Osteocyte (in vitro differentiated cells): ENCODE measurements around the gene FBRSL1. TPM values are rescaled to one million over a fixed set of nuclear protein-coding genes. Genes with fewer than 3 reads are reported as not detected.

Experiments
- DNase-seq: peaks from one replicate; pipeline ENCODE4 v3.0.0; 2021; ENCODE audit warnings: mixed read lengths; ENCODE audit not compliant: unreplicated experiment; ENCODE audit errors: extremely low spot score
- H3K27ac Mint-ChIP-seq: one replicate; pipeline ENCODE4 v1.8.0; 2021; ENCODE audit warnings: mild to moderate bottlenecking, mixed read lengths; ENCODE audit not compliant: unreplicated experiment
- H3K27me3 Mint-ChIP-seq: one replicate; pipeline ENCODE4 v1.8.0; 2021; ENCODE audit warnings: mixed read lengths; ENCODE audit not compliant: unreplicated experiment
- H3K36me3 Mint-ChIP-seq: one replicate; pipeline ENCODE4 v1.8.0; 2021; ENCODE audit warnings: mixed read lengths; ENCODE audit not compliant: unreplicated experiment
- H3K4me1 Mint-ChIP-seq: one replicate; pipeline ENCODE4 v1.8.0; 2021; ENCODE audit warnings: mixed read lengths; ENCODE audit not compliant: unreplicated experiment
- H3K4me3 Mint-ChIP-seq: one replicate; pipeline ENCODE4 v1.8.0; 2021; ENCODE audit warnings: mild to moderate bottlenecking, moderate library complexity, mixed read lengths; ENCODE audit not compliant: unreplicated experiment
- H3K9me3 Mint-ChIP-seq: one replicate; pipeline ENCODE4 v1.8.0; 2021; ENCODE audit warnings: mixed read lengths; ENCODE audit not compliant: unreplicated experiment
- total RNA-seq: library from RNA; stranded (reverse); gene quantifications from 2 replicates; pipeline ENCODE4 v1.2.1, GENCODE V29; 2021
- TF ChIP-seq, protein P1 (sequence below): fragments of 200-600 bp; sonication (generic); IDR thresholded peaks from 2 replicates; pipeline ENCODE4 v1.5.0; 2021; ENCODE audit warnings: antibody characterized with exemption, mild to moderate bottlenecking, moderate library complexity

Gene FBRSL1
- total RNA-seq, 1 donor from 2014 or later = 46.2 TPM

DNA sequence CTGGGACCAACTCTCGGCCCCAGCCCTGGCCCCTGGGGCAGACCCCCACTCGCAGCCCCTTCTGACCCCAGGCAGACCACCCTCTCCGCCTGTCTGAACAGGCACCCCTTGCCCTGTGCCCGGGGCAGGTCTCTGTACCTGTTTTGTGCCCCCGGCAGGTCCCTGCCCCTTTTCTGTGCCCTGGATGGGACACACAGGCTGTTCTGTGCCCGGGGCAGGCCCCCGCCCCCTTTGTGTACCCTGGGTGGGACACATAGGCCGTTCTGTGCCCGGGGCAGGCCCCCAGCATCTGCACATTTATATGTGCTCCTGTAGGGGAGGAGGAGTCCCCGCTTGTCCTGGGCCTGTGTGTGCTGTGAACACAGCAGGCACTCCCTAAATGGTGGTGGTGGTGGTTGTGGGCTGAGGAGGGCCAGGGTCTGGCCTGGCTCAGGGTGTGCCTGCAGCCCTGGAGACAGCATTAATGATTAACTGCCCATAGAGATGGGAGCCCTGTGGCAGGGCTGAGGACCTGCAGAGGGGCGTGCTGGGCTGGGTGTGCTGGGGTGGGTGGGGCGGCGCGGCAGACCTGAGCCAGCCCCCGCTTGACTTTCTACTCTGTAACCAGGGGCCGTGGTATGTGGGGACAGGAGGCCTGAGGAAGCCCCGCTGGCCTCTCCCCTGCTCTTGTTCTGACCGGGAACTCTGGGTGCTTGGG, 3.7 kb downstream of the FBRSL1 start:
- no peak for DNase-seq
- H3K36me3 Mint-ChIP-seq = peaks cover 4% of the 10 kb centered on the region
- no peaks in the 10 kb centered on the region for H3K9me3 Mint-ChIP-seq
- TF ChIP-seq, protein P1, sequence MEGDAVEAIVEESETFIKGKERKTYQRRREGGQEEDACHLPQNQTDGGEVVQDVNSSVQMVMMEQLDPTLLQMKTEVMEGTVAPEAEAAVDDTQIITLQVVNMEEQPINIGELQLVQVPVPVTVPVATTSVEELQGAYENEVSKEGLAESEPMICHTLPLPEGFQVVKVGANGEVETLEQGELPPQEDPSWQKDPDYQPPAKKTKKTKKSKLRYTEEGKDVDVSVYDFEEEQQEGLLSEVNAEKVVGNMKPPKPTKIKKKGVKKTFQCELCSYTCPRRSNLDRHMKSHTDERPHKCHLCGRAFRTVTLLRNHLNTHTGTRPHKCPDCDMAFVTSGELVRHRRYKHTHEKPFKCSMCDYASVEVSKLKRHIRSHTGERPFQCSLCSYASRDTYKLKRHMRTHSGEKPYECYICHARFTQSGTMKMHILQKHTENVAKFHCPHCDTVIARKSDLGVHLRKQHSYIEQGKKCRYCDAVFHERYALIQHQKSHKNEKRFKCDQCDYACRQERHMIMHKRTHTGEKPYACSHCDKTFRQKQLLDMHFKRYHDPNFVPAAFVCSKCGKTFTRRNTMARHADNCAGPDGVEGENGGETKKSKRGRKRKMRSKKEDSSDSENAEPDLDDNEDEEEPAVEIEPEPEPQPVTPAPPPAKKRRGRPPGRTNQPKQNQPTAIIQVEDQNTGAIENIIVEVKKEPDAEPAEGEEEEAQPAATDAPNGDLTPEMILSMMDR = no peak
- no peak overlapping the region for H3K4me3 Mint-ChIP-seq
- H3K4me1 Mint-ChIP-seq = peaks cover 31% of the 10 kb centered on the region
- no peak overlapping the region for H3K27ac Mint-ChIP-seq
- no peaks in the 10 kb centered on the region for H3K27me3 Mint-ChIP-seq

DNA sequence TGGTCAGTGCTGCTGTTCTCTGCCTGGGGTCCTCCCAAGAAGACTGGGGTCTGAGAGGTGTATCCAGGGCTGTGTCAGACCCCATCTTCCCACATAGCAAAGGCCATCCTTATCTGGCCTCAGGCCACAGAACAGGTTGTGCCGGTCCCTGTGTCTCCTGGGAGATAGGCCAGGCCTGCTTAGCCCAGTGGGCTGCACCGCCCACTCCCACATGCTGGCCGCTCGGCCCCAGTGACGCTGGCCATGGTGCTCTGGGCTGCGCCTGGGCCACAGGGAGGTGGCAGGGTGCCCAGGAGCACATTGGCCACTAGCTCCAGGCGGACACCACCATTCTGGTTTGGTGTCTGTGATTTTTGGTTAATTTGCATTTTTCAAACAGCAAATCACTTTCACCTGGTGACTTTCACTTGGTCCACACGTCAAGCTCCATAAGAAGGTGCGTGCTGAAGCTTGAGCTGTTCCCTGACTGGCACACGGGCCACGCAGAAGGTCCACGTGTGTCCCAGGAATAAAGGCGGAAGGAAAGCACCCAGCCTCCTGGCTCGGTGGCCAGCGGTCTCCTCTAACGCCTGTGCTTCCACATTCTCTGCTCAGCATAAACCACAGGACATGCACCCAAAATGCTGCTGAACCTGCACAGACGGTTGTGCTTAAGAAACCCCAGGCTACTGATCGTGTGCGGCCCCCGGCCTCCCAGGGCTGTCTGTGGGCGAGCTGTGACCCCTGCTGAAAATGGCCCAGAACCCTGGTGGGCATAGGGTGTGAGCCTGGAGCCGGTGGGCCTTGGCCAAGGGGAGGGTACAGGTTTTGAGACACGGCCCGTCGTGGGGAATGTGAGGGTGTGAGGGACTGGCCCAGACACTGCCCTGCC, 4.6 kb downstream of the FBRSL1 start:
- TF ChIP-seq, protein P1 = no peak
- H3K27ac Mint-ChIP-seq = no peak overlapping the region
- no peaks in the 10 kb centered on the region for H3K27me3 Mint-ChIP-seq
- H3K9me3 Mint-ChIP-seq = no peaks in the 10 kb centered on the region
- no peak overlapping the region for H3K4me3 Mint-ChIP-seq
- peaks cover 28% of the 10 kb centered on the region for H3K4me1 Mint-ChIP-seq
- peaks cover 4% of the 10 kb centered on the region for H3K36me3 Mint-ChIP-seq
- DNase-seq = no peak

DNA sequence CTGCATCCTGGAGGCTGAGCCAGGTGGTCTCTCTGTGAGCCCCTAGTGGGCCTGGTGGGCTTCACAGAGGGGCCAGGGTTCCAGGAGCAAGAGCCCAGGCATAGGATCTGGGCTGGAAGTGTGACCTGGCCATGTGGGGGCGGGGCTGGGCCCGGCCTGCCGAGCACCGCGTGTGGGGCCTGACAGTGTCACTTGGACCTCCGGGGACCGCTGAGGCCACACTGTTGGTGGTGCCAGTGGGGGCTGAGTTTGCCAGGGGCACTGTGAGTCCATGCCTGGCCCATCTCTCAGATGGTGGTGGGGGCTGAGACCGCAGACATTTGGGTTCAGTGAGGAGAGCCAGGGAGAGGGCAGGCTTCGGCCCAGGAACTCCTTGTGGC, 5.2 kb downstream of the FBRSL1 start:
- Mint-ChIP-seq H3K36me3 (peaks cover 4% of the 10 kb centered on the region), H3K4me3 (no peak overlapping the region), H3K27ac (no peak overlapping the region)

DNA sequence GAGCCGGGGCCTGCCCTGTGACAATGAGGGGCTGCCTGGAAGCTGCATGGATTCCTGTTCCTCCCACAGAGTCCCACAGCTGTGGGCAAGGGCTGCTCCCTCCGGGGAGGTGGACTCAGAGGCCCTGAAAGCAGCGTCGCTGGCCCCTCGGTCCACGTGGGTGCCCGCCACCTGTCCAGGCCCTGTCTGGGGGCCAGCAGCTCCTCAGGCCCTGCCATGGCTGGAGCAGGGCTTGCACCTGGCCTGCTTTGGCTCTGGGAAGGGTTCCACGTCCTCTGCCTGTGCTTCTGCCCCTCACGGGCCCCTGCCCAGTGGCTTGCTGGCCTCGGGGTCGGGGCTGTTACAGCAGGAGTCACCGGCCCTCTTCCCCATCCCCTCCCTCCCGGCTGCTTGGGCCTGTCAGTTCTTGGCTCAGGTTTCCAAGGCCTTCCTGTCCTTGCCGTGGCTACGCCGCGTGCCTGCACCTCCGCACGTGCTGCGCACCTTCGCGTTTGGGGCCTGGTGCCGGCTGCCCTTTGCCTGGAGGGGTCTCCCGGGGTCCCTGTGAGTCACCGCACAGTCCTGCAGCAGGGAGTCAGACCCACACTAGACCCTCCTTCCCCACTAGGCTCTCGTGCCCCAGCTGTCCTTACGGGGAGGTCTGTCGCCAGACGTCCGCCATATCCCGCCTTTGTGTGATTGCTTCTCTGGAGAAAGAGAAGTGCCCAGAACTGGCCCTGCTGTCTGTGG, 5.8 kb downstream of the FBRSL1 start:
- no peak for DNase-seq
- H3K4me3 Mint-ChIP-seq = no peak overlapping the region
- no peaks in the 10 kb centered on the region for H3K9me3 Mint-ChIP-seq
- H3K27me3 Mint-ChIP-seq = no peaks in the 10 kb centered on the region
- peaks cover 4% of the 10 kb centered on the region for H3K36me3 Mint-ChIP-seq
- TF ChIP-seq, protein P1 = no peak
- peaks cover 32% of the 10 kb centered on the region for H3K4me1 Mint-ChIP-seq
- no peak overlapping the region for H3K27ac Mint-ChIP-seq

More for the DNA sequence above, 5.2 kb downstream of the FBRSL1 start:
- Mint-ChIP-seq H3K4me1 (peaks cover 28% of the 10 kb centered on the region), H3K27me3 (no peaks in the 10 kb centered on the region), H3K9me3 (no peaks in the 10 kb centered on the region)
- DNase-seq = no peak
- TF ChIP-seq, protein P1 = no peak

DNA sequence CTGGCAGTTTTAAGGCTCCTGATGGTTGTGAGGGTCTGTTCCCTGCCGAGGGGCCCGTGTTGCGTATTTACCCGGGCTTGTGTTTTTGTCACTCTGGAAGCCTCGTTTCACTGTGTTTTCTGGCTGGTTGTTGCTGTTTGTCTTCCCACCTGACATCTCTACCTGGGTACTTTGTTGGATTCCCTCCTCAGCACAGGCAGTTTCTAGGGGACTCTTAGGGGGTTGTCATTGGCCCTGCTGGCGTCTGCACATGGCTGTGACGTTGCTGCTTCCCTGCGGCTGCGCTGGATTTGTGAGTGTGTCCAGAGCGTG, 6.4 kb downstream of the FBRSL1 start:
- Mint-ChIP-seq H3K27me3 (no peaks in the 10 kb centered on the region), H3K27ac (no peak overlapping the region), H3K4me3 (no peak overlapping the region), H3K9me3 (no peaks in the 10 kb centered on the region), H3K36me3 (peaks cover 4% of the 10 kb centered on the region), H3K4me1 (peaks cover 28% of the 10 kb centered on the region)
- TF ChIP-seq, protein P1 = no peak
- no peak for DNase-seq
